ENCODE measurements around the gene IP6K3.

- TF ChIP-seq, protein P1, sequence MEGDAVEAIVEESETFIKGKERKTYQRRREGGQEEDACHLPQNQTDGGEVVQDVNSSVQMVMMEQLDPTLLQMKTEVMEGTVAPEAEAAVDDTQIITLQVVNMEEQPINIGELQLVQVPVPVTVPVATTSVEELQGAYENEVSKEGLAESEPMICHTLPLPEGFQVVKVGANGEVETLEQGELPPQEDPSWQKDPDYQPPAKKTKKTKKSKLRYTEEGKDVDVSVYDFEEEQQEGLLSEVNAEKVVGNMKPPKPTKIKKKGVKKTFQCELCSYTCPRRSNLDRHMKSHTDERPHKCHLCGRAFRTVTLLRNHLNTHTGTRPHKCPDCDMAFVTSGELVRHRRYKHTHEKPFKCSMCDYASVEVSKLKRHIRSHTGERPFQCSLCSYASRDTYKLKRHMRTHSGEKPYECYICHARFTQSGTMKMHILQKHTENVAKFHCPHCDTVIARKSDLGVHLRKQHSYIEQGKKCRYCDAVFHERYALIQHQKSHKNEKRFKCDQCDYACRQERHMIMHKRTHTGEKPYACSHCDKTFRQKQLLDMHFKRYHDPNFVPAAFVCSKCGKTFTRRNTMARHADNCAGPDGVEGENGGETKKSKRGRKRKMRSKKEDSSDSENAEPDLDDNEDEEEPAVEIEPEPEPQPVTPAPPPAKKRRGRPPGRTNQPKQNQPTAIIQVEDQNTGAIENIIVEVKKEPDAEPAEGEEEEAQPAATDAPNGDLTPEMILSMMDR (IDR thresholded peaks at IDR 0.05; ENCODE audit: low read depth, low read length): no peak
- no peak for TF ChIP-seq POLR2A (IDR thresholded peaks at IDR 0.05; ENCODE audit: extremely low read depth, insufficient read length)
- TF ChIP-seq MYC (IDR thresholded peaks at IDR 0.05; ENCODE audit: low read depth, low read length): no peak
- TF ChIP-seq, protein P2, sequence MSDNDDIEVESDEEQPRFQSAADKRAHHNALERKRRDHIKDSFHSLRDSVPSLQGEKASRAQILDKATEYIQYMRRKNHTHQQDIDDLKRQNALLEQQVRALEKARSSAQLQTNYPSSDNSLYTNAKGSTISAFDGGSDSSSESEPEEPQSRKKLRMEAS (IDR thresholded peaks at IDR 0.05; ENCODE audit: low read depth, low read length): no peak
Measured at GRCh38 chr6:33745548-33745947, 1.2 kb downstream of the IP6K3 start.
